Mesenchymal stem cell (in vitro differentiated cells and primary cell): ENCODE data around the gene CYP4F22.

ENCODE experiments used
- DNase-seq: peaks from one replicate; pipeline ENCODE4 v3.0.0-alpha.2; 2013
- H2AFZ ChIP-seq: one replicate; pipeline ENCODE4 v1.6.1; 2013; ENCODE audit warnings: low read depth, mild to moderate bottlenecking, control low read depth, inconsistent platforms, low read length, moderate library complexity
- H2AK5ac ChIP-seq: 2 replicates; pipeline ENCODE4 v1.6.1; 2013; ENCODE audit warnings: low read length, moderate library complexity, mild to moderate bottlenecking, inconsistent platforms; ENCODE audit not compliant: severe bottlenecking
- H2BK120ac ChIP-seq: one replicate; pipeline ENCODE4 v1.6.1; 2013; ENCODE audit warnings: low read depth, mild to moderate bottlenecking, inconsistent platforms, low read length, moderate library complexity
- H2BK12ac ChIP-seq, 2 experiments: one replicate each; pipeline ENCODE4 v1.6.1; 2013; ENCODE audit warnings: inconsistent platforms in 2 of 2, low read length in 2 of 2, mild to moderate bottlenecking in 2 of 2, moderate library complexity in 2 of 2, control low read depth in 1 of 2
- H2BK15ac ChIP-seq: one replicate; pipeline ENCODE4 v1.6.1; 2013; ENCODE audit warnings: mild to moderate bottlenecking, low read depth, inconsistent platforms; ENCODE audit not compliant: poor library complexity, severe bottlenecking
- H2BK5ac ChIP-seq: 2 replicates; pipeline ENCODE4 v1.6.1; 2013; ENCODE audit warnings: low read depth, mild to moderate bottlenecking, low read length, control low read depth, inconsistent platforms; ENCODE audit not compliant: poor library complexity, severe bottlenecking
- H3K14ac ChIP-seq, 2 experiments: one replicate each; pipeline ENCODE4 v1.6.1; 2013; ENCODE audit warnings: inconsistent platforms in 2 of 2, low read length in 2 of 2, control low read depth in 1 of 2, mild to moderate bottlenecking in 1 of 2, moderate library complexity in 1 of 2
- H3K18ac ChIP-seq, 2 experiments: one replicate each; pipeline ENCODE4 v1.6.1; 2013; ENCODE audit warnings: inconsistent platforms in 2 of 2, low read length in 2 of 2, control low read depth in 1 of 2, low read depth in 1 of 2, mild to moderate bottlenecking in 1 of 2
- H3K23ac ChIP-seq, 2 experiments: one replicate each; pipeline ENCODE4 v1.6.1; 2013; ENCODE audit warnings: inconsistent platforms in 2 of 2, low read length in 2 of 2, mild to moderate bottlenecking in 2 of 2, moderate library complexity in 2 of 2, control low read depth in 1 of 2
- H3K27ac ChIP-seq: 2 replicates; pipeline ENCODE4 v1.5.1; 2013; ENCODE audit warnings: mild to moderate bottlenecking, moderate library complexity, low read length, control low read depth, inconsistent platforms; ENCODE audit not compliant: poor library complexity, severe bottlenecking
- H3K27me3 ChIP-seq, 2 experiments: 2 replicates each; pipeline versions ENCODE4 v1.6.1 to v1.7.0; 2013; ENCODE audit warnings: low read length in 2 of 2, mild to moderate bottlenecking in 2 of 2, moderate library complexity in 2 of 2, control low read depth in 1 of 2, inconsistent platforms in 1 of 2; ENCODE audit not compliant: control insufficient read depth in 1 of 2, insufficient read depth in 1 of 2
- H3K36me3 ChIP-seq, 2 experiments: 2 replicates each; pipeline versions ENCODE4 v1.6.1 to v1.7.0; 2013; ENCODE audit warnings: low read length in 2 of 2, control low read depth in 1 of 2, inconsistent platforms in 1 of 2, low read depth in 1 of 2, mild to moderate bottlenecking in 1 of 2; ENCODE audit not compliant: insufficient read depth in 2 of 2, control insufficient read depth in 1 of 2
- H3K4ac ChIP-seq, 2 experiments: one replicate each; pipeline ENCODE4 v1.6.1; 2013; ENCODE audit warnings: inconsistent platforms in 2 of 2, low read length in 2 of 2, mild to moderate bottlenecking in 2 of 2, moderate library complexity in 2 of 2, control low read depth in 1 of 2, low read depth in 1 of 2
- H3K4me1 ChIP-seq: 2 replicates; pipeline ENCODE4 v1.6.1; 2013; ENCODE audit warnings: low read depth, low read length, control low read depth; ENCODE audit not compliant: control insufficient read depth, insufficient read depth
- H3K4me2 ChIP-seq: 2 replicates; pipeline ENCODE4 v1.6.1; 2013; ENCODE audit warnings: low read length, mild to moderate bottlenecking, inconsistent platforms; ENCODE audit not compliant: poor library complexity, severe bottlenecking
- H3K4me3 ChIP-seq, 2 experiments: 2 replicates each; pipeline versions ENCODE4 v1.5.1 to v1.7.0; 2013; ENCODE audit warnings: low read length in 2 of 2, mild to moderate bottlenecking in 2 of 2, control low read depth in 1 of 2, low read depth in 1 of 2; ENCODE audit not compliant: insufficient read depth in 1 of 2
- H3K79me1 ChIP-seq: replicated peaks from 2 replicates; pipeline ENCODE4 v1.6.1; 2013; ENCODE audit warnings: mild to moderate bottlenecking, control low read depth, low read length, inconsistent platforms; ENCODE audit not compliant: poor library complexity, severe bottlenecking
- H3K9ac ChIP-seq: 2 replicates; pipeline ENCODE4 v1.7.0; 2013; ENCODE audit warnings: mild to moderate bottlenecking, low read length, moderate library complexity
- H3K9me3 ChIP-seq: 2 replicates; pipeline ENCODE4 v1.7.0; 2013; ENCODE audit warnings: mild to moderate bottlenecking, low read length; ENCODE audit not compliant: control insufficient read depth
- H4K8ac ChIP-seq: one replicate; pipeline ENCODE4 v1.6.1; 2013; ENCODE audit warnings: inconsistent platforms, mild to moderate bottlenecking, low read length, moderate library complexity
- H4K91ac ChIP-seq: one replicate; pipeline ENCODE4 v1.6.1; 2013; ENCODE audit warnings: mild to moderate bottlenecking, low read length, inconsistent platforms
- WGBS: methylation state at CpG from one replicate; pipeline ENCODE4 v1.1.7; 2013; ENCODE audit warnings: mixed read lengths; 5-methylcytosine and 5-hydroxymethylcytosine counted together

Gene CYP4F22

DNA sequence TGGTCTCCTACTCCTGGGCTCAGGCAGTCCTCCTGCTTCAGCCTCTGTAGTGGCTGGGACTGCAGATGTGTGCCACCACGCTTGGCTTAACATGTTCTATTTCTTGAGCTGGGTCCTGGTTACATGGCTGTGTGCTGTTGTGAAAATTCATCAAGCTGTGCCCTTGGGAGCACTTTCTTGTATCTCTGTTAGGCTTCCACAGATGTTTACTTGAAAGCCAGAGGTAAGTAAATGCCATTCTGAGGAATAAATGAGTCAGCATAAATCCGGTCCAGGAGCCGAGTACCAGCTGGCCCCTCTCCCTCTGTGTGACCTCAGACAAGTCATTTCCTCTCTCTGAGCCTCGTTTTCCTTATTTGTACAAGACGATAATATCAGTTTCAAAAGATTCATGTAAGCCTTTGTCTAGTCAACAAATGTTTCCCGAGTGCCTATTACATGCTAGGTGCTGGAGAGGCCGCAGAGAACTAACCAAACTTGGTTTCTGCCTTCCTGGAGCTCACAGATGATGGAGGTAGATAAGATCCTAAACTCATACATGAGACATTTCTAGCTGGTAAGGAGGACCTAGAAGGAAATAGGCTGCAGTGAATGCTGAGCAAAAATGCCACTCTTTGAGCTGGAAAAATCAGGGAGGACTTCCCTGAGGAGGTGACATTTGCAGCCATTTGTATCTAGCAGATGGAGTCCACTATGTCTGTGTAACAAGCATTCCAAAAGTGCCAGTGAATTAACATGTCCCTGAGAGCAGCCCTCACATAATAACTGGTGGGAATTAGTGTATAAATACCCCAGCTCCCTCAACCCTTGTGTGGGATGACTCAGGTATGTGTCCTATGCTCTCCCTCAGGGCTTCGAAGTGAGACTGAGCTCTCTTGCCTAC is 41.2 kb upstream of the CYP4F22 start:
- Histone ChIP-seq H2AFZ (no peak overlapping the region), H3K14ac (no peak overlapping the region), H3K27ac (no peak overlapping the region), H2AK5ac (no peak overlapping the region), H3K27me3 (peaks cover 3 to 34% of the 10 kb centered on the region in 2 experiments), H3K36me3 (no peaks in the 10 kb centered on the region), H3K4ac (no peak overlapping the region), H2BK12ac (no peak overlapping the region), H2BK120ac (no peak overlapping the region), H3K4me3 (no peak overlapping the region), H3K18ac (no peak overlapping the region), H3K4me2 (no peak overlapping the region), H2BK15ac (no peak overlapping the region), H3K23ac (no peak overlapping the region), H4K91ac (no peak overlapping the region), H3K9me3 (no peaks in the 10 kb centered on the region), H3K9ac (no peak overlapping the region), H4K8ac (no peak overlapping the region), H3K79me1 (no peaks in the 10 kb centered on the region), H2BK5ac (no peak overlapping the region), H3K4me1 (peaks cover 3% of the 10 kb centered on the region)
- DNase-seq = peak; percentile 68
- WGBS = 40% methylated on average over 8 of the region's 8 CpGs

DNA sequence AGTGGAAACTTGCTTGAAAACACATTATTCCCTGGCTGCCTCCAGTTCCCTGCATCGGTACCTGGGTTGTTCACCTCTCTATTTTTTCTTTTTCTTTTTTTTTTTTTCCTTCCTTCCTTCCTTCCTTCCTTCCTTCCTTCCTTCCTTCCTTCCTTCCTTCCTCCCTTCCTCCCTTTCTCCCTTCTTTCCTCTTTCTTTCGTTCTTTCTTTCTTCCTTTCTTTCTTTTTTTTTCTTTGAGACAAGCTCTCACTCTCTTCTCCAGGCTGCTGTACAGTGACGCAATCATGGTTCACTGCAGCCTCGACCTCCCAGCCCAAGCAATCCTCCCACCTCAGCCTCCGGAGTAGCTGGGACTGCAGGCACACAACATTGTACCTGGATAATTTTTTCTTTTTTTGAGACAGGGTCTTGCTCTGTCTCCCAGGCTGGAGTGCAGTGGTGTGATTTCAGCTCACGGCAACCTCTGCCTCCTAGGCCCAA is 40.6 kb upstream of the CYP4F22 start:
- H3K36me3 ChIP-seq = no peaks in the 10 kb centered on the region
- H3K9ac ChIP-seq = no peak overlapping the region
- H3K27me3 ChIP-seq = peaks cover 3 to 34% of the 10 kb centered on the region in 2 experiments
- H4K8ac ChIP-seq = no peak overlapping the region
- no peak overlapping the region for H3K4me2 ChIP-seq
- no peak overlapping the region for H4K91ac ChIP-seq
- no peak for DNase-seq
- no peak overlapping the region for H3K4me3 ChIP-seq
- no peak overlapping the region for H3K27ac ChIP-seq
- no peaks in the 10 kb centered on the region for H3K79me1 ChIP-seq
- no peak overlapping the region for H3K4ac ChIP-seq
- H2BK120ac ChIP-seq = no peak overlapping the region
- peaks cover 3% of the 10 kb centered on the region for H3K4me1 ChIP-seq
- no peak overlapping the region for H2BK5ac ChIP-seq
- H2AK5ac ChIP-seq = no peak overlapping the region
- H3K14ac ChIP-seq = no peak overlapping the region
- no peak overlapping the region for H2AFZ ChIP-seq
- peaks cover under 1% of the 10 kb centered on the region for H3K9me3 ChIP-seq
- 63% methylated on average over 4 of the region's 6 CpGs for WGBS
- no peak overlapping the region for H2BK15ac ChIP-seq
- no peak overlapping the region for H3K23ac ChIP-seq
- H2BK12ac ChIP-seq = no peak overlapping the region
- no peak overlapping the region for H3K18ac ChIP-seq

DNA sequence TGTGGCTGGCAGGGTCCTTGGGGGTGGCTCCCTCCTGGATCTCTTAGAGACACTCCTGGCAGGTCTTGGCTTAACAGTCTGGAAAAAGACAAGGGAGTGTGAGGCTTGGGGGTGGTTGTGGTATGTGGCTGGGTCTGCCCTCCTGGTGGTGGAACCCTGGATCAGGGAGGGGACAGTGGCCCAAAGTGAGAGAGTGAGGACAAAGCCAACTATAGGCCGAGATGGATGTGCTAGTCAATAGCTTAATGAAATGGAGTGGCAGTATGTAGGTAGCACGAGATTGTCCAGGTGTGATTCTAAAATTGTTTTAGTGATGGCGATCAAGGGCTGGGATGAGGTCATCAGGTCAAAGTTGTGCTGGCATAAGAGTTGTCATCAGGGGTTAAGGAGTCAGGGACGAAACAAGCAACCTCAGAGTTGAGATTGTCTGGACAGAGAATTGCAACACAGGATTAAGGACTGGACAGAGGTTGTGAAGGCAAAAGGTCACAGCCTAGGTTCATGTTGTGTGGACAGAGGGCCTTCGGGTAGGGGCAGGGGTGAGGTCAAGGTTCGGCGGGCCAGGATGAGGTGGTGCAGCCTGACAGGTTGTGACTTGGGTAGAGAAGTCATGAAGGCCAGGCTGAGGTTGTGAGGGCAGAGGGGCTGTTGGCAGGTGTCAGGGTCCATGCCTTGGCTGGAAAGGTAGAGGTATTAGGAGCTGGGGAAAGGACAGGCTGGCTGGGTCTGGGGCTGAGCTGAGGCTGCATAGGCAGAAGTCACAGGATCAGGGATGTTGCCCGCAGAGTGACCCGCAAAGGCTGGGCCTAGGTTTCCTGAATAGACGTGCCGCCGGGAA is 39.4 kb upstream of the CYP4F22 start:
- no peaks in the 10 kb centered on the region for H3K79me1 ChIP-seq
- H2AFZ ChIP-seq = no peak overlapping the region
- H3K9me3 ChIP-seq = peaks cover 2% of the 10 kb centered on the region
- no peaks in the 10 kb centered on the region for H3K36me3 ChIP-seq
- no peak overlapping the region for H3K4ac ChIP-seq
- no peak overlapping the region for H2AK5ac ChIP-seq
- H3K27me3 ChIP-seq = peaks cover 3 to 28% of the 10 kb centered on the region in 2 experiments
- H2BK5ac ChIP-seq = no peak overlapping the region
- DNase-seq = no peak
- H3K9ac ChIP-seq = no peak overlapping the region
- no peak overlapping the region for H3K4me2 ChIP-seq
- H4K8ac ChIP-seq = no peak overlapping the region
- no peak overlapping the region for H3K27ac ChIP-seq
- H3K23ac ChIP-seq = no peak overlapping the region
- H2BK12ac ChIP-seq = no peak overlapping the region
- no peak overlapping the region for H2BK15ac ChIP-seq
- peaks cover 3% of the 10 kb centered on the region for H3K4me1 ChIP-seq
- no peak overlapping the region for H3K14ac ChIP-seq
- H3K18ac ChIP-seq = no peak overlapping the region
- 76% methylated on average over 12 of the region's 12 CpGs for WGBS
- no peak overlapping the region for H4K91ac ChIP-seq
- no peak overlapping the region for H2BK120ac ChIP-seq
- H3K4me3 ChIP-seq = no peak overlapping the region
